ENCODE results near the gene DES.

Gene DES

DNA sequence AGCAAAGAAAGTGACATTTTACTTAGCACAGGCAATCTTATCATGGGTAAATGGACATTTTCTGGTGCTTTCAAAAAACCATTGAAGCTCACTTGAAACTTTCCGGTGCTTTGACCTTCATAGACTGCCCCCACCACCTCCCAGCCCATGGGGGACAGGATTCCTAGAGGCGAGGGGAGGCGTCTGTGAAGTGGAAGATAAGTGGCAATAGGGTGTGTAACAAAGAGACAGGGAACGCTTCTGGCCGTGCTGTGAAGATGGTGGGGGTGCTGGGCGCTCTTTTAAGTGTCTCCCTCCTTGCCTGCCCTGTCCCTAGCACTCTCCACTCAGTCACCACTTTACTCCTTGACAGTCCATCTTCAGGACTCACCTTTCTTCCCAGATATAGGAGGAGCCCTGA lies 57.1 kb downstream of the DES start:
- no peak for DNase-seq (ENCODE audit: low read depth)

DNA sequence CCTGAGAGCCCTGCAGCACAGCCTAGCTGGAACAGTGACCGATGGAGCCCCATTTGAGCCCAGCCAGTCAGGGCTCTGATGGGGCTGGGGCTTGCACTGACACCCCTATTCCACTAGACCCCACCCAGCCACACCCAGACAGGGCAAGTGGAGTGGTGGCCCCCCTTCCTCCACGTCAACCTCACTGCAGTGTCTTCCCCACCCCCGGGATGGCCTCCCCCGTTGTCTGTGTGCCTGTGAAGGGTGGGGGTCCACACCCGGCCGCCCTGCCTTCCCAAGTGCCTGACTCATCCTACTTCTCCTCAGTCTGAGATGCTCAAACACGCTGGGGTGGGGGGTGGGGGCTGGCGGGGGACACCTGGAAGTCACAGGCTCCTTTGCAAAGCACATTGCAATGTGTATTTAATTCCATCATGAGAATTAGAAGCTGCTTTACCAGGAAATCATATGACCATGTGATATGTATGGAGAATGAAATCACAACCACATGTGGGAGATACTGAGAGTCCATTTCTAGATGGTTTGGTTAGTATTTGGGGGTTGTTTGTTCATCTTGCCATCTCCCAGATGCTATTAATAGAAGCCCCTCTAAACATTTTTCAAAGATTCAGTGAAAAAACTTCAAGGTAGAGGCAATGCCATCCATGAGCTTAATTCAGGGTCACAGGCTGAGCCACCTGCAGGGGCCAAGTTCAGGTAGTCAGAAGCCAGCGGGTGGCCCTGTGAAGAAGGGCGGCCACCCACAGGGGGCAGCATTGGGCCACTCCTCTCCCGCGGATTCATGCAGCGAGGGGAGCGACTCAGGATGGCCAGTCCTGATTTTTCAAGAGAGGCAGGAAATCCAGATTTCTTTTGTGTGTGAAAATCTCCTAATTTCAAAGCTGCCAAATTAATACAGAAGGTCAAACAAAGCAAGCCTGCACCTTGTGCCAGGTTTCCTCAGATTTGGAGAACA lies 57.8 kb downstream of the DES start:
- peak; percentile 49 for DNase-seq (ENCODE audit: low read depth)
